DMS53 (cell line): ENCODE results near the gene LBX1.

ENCODE experiments used
- DNase-seq: peaks from one replicate; lab custom pipeline; 2025; lab: John Stamatoyannopoulos, UW

The LBX1 gene

DNA sequence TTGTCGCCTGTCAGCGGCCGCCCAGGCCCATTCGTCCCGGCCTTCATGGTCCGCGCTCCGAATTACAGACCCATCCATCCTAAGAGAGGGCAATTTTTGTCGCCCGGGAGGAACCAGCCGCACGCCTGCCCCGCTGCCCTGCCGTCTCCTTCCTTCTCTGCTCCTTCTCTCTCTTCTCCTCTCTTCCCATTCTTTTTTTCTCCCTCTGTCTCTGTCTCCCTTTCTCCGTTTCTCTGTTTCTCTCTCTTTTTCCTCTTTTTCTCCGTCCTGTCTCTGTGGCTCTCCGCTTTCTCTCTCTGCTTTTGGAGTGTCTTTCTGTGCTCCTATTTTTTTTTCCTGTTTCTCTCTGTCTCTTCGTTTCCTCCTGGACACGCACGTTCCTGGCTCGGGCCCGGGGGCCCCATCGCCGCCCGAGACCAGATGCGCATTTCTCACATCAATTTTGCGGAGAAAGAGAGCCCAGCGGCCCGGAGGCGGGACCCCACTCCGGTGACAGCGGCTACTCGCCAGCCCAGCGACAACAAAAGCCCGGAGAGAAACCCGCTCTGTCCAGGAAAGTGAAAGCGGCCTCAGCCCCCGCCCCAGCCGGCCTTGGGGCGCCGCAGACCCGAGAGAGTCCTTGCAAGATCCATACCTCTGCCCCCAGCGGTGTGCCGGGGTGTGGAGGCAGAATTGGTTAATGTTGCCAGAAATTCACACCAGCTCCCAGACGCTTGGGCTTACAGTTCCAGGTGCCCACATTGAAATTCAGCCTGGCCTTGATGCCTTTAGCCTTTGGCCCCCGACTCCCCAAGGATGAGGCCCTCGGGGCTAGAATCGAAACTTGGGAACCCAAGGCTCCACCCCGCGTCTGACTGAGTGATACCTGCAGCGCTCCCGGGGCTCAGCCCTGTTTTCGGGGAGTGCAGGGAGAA lies 4.1 kb downstream of the LBX1 start:
- DNase-seq: peak; percentile 36

DNA sequence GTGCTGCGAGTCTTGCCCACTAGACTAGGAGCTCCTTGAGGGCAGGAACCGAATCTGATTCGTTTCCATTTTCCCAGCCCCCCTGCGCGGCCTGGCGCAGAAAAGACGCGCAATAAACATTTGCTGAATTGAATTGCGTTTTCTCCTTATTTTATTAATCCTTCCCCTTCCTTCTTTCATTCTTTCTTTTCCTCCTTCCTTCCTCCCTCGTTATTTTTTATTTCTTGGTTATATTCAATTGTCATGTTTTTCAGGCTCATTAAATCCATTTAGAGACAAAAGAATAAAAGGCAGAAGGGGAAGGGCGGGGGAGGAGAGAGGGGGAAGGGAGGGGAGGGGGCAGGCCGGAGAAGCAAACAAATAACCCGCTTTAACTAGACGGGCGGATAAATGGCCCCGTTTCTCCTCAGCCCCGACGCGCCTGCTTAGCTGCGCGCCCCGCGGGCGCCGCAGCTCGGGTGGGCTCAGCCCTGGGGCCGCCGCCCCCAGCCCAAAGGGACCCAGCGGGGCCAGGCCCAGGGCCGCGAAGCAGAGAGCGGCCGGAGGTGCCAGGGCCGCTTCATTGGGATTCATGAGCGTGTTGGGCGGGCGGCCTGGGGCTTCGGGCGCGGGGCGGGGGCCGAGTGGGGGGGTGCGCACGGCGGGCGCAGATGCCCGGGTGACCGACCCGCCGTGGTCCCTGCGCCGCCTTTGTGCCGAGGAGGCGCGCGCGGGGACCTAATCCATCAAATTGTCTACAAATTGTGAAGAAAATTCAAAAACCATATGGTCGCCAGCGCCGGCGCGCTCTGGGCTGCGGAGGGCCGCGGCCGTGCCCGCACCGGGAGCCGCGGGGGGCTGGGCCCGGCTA lies 5.0 kb downstream of the LBX1 start:
- DNase-seq: no peak

DNA sequence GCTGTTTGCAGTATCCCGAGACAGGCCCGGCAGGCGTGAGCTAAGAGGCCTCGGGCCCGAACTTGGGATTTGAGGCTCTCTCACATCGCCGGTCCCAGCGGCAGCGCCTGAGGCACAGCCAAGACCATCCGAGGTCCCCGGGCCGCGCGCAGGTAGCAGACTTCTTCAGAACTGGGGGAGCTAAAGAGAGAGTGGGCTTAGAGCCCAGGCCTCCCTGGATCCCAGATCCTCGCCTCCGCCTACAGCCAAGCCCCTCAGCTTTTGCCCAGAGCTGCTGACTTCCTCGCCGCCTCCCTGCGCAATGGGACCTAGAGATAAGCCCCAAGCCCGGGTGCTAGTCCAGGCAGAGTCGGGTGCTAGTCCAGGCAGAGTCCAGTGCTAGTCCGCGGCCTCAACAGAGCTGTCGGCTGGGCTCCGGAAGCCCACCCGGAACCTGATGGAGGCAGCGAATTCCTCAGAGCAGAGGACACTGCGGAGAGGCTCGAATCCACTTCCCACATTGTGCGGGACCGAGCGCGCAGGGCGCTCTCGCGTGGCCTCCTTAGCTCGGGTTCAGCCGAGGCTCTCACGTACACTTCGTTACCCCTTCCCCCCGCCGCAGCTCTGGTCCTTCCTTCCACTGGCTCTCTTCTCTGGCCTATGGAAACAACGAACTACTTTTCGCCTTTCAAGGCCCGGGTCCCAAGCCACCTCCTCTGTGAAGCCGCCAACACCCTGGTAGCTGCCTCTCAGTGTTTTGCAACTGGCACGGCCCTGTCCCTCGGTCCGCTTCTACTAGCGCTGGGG lies 5.8 kb downstream of the LBX1 start:
- peak; percentile 54 for DNase-seq

DNA sequence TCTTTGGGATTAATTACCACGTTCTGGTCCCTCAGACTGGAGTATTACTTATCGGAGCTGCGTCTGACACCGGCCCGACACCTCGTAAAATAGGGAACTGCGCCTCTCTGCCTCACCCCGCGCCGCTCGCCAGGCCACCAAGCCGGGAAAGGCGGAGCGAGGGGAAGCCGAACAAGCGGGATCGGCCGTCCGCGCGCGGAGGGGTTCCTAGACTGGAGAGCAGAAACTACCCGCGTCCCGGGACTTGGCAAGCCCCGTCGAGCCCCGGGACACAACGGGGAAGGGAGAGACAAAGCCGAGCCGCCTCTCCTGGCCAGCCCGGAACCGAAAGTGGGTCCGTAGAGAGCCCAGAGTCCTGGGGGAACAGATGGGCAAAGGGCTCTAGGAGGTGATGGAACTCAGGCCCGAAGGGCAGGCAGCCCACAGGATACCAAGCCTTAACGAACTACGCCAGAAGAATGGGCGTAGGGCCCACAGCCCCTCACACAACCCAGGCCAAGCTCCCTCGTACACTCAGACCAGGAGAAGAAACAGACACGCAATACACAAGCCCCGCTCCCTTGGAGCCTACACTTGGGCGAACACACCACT lies 6.5 kb downstream of the LBX1 start:
- peak; percentile 43 for DNase-seq

DNA sequence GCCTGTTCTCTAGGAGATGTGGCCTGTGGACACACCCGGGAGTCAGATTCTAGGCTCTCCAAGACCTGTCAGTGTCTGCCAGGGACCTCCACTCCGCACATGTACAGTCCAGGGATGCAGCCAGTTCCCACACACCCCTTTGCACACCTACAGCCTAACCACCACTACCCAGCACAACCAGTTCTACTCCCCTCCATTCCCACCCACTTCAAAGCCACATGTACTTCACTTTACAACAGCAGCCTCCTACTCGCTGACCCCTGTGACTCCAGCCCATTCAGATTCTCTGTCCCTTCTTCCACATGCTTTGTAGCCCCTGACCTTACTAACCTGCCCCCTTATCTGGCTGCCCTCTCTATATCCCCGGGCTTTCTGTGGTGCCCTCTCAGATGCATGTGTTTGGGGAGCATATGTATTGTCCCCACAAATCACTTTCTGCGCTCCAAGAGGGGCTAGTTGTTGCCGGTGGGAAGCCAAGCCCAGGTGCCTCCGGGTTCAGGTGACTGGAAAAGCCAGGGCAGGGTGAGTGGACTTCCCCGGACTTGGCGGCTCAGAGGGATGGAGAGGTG lies 7.2 kb downstream of the LBX1 start:
- no peak for DNase-seq

DNA sequence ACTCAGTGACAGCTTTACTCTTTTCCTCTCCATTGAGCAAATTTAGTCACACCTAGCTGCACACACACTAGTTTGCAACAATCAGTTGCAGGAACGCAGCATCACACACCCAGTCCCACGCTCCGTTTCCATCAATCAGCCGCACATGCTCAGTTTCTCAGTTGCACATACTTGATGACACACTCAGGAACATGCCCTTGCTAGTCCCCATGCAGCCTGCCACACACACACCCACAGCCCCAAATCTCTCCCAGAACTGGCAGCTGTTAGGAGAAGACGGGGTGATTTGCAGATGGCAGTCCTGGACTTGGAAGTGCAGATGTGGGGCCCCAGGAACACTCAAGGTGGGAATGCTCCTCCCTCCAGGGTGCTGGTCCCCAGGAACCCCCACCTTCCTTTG lies 7.7 kb downstream of the LBX1 start:
- no peak for DNase-seq

DNA sequence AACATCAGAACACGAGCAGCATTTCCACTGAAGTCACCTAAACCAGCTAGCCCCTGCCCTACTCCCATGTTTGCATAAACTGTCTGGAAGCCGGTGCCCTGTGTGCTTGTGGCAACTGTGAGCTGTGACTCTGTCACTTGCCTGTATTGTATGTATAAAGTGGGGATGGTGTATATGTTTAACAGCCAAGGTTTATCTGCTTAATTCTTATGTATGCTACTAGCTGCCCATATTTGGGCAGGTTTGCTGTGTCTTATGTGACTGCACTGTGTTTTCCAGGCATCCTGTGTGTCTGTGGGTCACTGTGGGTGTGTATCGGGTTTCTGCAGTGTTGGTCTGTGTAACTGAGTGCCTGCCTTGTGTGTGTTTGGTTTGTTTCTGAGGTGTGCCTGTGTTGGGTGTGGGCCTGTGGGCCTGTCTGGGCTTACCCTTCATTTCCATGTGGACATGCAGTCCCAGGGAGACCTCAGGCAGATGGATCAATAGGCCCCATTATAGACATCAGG lies 9.3 kb downstream of the LBX1 start:
- peak; percentile 16 for DNase-seq

DNA sequence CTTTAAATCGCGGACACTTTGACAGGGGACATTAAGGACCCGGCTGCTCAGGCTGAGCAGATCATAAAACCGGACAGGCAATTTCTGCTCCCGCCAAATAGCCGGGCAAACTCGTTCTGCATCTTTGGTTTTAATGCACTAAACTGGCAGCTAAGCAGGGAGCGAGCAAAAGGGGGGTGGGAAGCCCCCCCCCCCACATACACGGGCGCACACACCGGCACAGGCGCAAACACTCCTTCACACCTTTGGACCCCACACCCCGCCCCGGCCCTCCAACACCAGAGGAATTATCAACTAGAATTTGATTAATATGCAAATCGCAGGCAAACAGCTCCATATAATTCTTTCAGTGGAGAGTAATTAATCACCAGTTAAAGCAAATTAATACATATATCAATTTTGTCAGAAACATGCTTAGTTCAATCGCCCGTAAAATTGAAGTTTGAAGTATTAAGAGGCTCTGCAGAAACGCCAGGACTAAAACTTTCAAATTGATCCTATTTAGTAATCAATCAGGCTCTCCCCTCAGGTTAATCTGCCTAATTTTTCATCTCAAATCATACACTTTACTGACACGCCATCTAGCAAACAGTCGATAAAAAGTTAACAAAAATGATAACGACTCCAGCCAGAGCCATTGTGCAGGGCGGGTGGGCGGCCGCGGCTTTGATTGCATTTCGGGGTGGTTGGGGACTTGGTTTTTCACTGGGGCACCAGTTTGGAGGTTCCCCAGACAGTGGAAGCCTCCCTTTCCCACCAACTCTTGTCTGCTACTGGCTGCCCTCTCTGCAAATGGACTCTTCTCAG lies 9.9 kb downstream of the LBX1 start:
- peak; percentile 31 for DNase-seq

DNA sequence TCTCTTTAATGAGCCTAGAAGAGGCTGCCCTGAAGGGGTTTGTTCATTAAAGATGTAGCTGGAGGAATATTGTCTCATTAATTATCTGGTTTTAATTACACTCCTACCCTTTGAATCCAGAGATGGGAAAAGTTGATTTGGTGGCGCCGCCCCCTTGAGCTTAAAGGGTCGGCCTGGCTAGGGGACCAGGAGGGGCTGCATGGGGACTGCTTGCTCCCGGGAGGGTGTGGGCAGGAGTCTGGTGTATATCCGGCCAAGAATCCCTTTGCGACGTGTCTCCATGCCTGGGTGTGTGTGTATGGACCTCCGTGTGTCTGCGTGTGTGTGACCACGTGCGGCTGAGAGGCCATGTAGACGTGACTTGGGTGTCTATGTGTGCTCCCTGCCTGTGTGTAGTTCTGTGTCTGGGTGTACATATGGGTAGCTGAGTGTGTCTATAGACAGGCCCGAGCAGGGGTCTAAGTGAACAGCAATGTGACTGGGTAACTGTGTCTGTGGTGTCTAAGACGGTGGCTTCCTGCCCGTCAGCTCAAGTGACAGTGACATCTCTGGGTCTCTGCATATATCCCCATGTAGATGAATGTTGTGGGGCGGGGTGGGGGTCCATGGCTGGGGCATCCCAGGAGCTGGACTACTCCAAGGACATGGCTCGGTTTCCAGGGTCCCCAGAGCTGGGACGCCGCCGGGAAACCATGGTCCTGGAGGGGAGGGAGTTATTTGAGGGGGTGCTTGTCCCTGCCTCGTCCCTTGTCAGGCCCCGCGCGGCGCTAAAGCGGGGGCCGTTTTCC lies 10.7 kb downstream of the LBX1 start:
- DNase-seq: peak; percentile 39

DNA sequence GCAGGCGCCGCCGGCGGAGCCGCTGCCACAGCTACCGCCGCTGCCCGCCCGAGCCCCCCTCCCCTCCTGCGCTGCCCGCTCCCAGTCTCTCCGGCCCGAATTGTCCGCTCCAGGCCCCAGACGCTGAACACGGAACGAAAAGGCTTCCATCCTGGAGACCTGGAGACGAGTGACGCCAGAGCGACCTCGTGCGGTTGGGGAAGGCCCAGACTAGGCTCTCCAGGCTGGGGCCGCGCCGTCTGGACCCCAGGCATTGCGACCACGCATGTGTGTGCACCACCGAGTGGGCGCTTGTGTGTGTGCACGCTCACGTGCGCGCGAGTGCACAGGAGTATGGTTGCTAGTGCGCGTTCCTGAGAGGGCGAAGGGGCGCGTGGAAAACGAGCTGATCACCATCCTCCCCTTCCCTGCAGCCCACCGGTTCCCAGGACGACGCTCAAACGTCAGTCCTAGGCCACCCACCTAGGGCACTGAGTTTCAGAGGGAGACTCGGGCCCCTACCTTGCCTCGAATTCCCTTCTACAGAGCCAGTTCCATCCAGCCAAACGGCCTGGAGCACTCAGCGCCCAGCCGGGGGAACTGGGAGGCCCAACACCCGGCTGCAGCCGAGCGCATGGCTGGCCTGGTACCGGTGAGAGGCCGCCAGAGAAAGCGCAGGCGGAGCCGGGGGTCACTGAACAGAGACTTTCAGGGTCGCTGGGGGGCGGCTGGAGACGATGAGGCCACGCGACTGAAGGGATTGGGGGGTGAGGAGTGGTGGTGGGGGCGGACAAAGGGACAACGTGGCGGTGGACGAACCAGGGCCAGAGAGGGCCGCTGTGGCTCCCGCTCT lies 11.6 kb downstream of the LBX1 start:
- peak; percentile 84 for DNase-seq

DNA sequence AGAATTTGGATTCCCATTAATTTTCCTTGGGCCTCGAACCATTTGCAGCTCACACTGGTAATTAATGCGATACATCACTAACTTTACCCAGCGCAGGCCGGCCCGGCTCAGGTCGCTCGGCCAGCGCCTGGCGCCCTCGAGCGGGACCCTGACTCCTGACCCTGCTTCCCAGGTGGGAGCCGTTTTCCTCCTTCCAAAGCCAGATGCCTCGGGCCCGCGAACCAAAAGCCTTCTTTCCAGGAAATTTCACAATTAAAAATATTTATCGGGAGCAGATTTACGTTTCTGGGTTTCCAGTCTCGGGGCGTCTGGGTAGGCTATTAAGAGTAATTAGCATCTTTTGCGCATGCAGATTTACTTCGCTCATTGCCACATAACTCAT lies 12.2 kb downstream of the LBX1 start:
- no peak for DNase-seq

DNA sequence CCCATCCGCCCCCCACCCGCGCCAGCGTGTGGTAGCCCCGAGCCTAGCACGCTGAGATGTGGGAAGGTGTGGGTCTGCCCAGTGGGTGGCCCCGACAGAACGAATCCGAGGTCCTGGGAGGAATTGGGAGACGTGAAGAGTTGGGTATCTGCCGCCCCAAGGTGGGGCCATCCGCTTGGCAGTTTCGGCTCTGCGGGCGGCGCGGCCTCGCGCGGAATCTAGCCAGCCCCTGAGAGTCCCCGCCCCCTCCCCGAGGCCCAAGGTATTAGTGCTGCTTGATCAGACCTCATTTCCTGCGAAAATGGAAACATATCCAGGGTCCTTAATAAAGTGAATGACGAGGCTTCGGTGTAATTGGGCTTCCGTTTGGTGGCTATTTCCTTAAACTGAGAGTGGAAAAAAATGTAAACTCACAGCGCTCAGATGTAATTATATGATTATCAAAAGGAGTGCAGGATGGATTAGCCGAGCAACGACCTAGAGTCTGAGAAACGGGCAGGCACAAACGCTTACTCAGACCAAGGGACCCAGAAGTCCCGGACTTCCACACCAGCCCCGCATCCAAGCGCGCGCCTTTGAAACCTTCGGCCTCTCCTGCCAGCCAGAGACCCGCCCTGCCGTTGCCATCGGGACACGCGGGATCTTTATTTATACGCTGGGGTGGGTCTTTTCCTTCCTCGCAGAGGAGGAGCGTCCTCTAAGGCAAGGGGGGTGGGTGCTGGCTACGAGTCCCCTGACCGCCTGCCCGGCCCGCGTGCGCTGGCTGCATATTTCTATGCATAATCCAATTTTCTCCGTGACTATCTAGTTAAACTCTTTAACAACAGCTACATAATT lies 12.8 kb downstream of the LBX1 start:
- DNase-seq: peak; percentile 42

DNA sequence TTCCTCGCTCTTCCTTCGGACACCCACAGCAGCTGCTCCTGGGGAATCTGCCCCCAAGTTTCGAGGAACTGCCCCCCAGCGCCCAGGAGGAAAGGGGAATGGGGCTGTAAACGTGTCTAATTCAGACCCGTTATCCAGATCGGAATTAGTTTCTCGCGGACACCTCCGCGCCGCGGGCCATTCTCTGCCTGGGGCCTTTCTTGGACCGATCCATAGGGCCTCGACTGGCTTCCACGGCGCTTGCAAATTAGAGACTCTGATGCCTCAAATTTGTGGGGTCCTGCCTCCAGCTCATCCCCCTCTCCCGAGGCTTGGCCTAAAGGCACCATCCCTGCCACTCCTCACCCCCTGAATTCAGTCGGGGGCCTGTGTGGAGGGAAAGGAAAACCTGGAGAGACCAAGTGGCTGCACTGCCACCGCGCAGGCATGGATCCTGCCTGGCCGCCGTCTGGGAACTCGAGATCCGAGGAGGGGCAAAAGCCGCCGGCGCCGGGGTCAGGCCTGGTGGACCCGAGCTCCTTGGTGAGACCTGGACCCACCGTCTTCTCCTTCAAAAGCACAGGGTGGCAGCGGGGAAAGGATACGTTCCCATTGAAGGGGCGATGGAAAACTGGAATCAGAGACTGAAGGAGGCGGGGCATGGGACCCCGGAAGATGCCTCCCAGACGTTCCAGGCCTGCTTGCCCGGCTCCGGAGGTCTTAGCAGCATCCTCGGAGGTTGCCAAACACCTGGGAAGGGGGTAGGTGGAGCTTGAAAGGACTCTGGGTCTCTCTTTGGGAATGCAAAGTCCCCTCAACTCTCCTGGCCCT lies 13.7 kb downstream of the LBX1 start:
- peak; percentile 66 for DNase-seq

DNA sequence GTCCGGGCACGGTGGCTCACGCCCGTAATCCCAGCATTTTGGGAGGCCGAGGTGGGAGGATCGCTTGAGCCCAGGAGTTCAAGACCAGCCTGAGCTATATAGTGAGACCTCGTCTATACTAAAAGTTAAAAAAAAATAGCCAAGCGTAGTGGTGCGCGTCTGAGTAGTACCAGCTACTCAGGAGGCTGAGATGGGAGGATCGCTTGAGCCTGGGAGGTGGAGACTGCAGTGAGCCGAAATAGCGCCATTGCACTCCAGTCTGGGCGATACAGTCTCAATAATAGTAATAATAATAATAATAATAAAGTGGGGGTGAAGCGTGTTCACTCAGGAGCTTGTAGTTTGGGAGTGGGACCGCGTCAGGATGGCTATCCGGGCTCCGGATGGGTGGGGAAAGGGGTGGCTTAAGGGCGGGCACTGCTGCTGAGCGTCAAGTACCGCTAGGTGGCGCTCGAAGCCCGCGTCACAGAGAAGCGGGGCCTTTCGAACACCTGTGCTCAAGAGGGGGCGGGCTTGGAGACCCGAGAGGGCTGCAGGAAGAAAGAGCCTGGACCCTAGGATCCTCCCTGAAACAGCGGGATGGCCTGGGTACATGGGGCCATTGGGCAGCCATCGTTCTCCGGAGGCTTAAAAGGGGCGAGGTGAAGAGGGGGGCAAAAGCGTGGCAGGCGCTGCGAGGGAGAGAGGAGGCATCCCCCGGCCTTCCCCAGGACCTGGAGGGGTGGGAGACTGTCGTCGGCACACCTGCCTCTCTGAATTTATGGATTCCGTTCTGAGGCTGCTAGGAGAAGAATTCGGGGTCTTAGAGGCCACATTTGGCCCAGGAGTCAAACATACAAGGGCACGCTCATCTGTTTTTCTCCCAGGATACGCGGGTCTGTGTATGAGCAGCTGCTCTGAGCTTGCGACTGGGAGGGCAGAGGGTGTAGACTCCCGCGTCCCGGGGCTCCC lies 14.5 kb downstream of the LBX1 start:
- peak; percentile 83 for DNase-seq

DNA sequence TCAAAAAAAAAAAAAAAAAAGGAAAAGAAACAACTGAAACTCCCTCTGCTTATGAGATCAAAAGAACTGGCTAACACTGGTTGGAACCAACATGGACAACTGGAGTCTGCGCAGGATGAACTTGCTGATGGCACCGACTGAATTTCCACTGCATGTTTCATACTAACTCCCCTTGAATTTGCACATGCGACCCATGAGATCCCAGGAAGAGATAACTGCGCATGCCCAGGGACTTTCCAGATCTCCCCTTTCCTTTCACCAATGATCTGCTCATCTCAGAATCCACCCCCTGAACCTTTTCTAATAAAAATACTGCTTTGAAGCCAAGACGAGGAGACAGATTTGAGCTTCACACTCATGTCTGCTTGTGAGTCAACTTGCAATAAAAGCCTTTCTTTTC lies 20.7 kb downstream of the LBX1 start:
- DNase-seq: no peak

DNA sequence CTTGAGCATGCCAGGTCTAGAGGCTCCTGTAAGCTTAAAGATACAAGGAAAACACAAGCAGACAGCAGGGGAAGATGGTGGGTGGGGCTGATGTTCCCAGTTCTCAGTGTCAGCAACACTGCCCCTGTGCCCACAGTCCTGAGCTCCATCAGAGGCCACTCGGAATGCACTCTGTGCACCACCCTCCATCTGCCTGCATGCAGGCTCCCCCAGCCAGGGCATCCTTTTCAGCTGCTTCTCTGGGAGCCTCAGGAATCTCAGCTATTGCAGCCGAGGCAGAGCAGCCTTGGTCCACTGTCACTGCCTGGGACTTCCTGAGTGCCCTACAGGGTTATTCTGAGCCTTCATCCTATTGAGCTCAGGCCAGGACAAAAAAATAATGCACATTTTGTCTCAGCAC lies 22.2 kb downstream of the LBX1 start:
- DNase-seq: no peak
